C4-2B (cell line): ENCODE data around the gene SLC25A1.

ENCODE experiments used
- H3K27ac ChIP-seq: fragments of 450-650 bp; 2 replicates; pipeline ENCODE4 v1.5.1; 2017
- ZFX ChIP-seq: fragments of 450-650 bp; IDR thresholded peaks from 2 replicates; pipeline ENCODE4 v1.6.1; 2017
- TF ChIP-seq, protein P1 (sequence below): fragments of 450-650 bp; conservative IDR thresholded peaks from 2 replicates; pipeline ENCODE4 v1.5.1; 2017; ENCODE audit warnings: mild to moderate bottlenecking

SLC25A1 gene

DNA sequence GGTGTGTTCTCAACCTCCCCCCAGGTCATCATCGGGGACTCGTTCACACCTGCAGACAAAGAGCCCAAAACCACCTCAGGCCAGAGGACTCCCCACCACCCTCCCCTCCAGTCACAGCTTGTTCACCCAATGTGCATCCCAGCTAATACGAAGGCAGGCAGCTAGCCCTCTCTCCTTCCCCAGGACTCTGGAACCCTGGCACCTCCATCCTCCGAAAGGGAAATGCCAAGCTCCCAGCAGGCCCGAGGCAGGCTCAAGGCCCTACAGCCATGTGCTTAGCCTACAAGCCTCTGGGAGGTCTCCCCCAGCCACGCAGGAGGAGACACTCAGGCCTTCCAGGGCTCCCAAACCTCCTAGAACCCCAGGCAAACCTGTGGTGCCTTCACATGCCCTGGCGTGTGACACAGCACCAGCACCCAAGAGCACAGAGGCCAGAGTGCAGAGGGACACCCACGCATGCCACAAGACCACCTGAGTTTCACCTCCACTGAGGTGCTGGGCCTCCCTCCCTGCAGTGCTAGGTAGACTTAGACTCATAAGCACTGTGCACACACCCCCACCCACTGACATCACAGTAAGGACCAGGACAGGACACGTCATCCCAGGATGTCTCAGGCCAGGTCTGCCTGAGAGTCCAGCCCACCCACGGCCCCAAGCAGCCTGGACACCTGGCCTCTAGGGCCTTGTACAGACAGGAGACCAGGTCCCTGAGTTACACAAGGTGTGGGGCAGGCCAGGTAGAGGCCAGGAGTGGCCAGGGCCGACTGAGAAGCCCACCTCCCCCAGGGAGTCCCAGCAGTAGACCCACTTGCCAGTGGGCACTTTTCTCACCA is 40.9 kb downstream of the SLC25A1 start:
- no peak for TF ChIP-seq ZFX
- TF ChIP-seq, protein P1, sequence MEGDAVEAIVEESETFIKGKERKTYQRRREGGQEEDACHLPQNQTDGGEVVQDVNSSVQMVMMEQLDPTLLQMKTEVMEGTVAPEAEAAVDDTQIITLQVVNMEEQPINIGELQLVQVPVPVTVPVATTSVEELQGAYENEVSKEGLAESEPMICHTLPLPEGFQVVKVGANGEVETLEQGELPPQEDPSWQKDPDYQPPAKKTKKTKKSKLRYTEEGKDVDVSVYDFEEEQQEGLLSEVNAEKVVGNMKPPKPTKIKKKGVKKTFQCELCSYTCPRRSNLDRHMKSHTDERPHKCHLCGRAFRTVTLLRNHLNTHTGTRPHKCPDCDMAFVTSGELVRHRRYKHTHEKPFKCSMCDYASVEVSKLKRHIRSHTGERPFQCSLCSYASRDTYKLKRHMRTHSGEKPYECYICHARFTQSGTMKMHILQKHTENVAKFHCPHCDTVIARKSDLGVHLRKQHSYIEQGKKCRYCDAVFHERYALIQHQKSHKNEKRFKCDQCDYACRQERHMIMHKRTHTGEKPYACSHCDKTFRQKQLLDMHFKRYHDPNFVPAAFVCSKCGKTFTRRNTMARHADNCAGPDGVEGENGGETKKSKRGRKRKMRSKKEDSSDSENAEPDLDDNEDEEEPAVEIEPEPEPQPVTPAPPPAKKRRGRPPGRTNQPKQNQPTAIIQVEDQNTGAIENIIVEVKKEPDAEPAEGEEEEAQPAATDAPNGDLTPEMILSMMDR, result no peak
- H3K27ac ChIP-seq, result no peak overlapping the region

DNA sequence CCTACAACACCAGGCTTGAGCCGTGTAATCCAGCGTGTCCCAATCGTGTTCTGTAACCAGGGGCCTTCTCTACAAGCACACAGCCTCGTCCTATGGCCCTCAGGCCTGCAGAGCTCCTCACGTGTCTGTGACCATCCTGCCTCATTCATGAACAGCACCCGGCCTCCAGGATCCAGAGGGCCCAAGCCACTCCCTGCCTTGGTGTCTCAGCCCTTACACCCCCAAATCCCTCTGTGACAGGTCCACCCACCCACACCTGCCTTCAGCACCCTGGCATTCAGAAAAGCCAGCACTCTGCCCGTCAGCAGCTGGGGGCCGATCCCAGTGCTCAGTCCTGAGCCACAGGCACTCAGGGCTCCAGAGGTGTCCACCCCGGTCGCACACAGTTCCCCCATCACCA is 41.6 kb downstream of the SLC25A1 start:
- no peak for TF ChIP-seq ZFX

DNA sequence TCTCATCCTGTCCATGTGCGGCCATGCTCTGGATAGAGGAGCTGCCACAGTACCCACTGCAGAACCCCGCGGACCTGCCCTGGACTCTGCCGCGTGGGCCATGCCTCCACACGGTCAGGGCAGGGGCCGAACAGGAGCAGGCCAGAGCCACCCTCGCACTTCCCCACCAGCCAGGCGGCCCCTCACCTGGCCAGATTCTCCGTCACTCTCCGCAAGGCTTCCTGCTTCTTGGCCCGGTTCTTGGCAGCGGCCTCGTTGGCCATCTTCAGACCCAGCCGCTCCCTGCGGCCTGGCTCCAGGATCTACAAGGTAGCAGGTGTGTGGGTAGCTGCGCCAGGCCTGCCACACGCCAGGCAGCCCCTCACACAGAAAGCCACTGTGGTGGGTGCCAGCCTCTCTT is 43.7 kb downstream of the SLC25A1 start:
- H3K27ac ChIP-seq, result no peak overlapping the region
- TF ChIP-seq, protein P1, result no peak
- TF ChIP-seq ZFX, result no peak

More for the DNA sequence above, 41.6 kb downstream of the SLC25A1 start:
- H3K27ac ChIP-seq, result no peak overlapping the region

DNA sequence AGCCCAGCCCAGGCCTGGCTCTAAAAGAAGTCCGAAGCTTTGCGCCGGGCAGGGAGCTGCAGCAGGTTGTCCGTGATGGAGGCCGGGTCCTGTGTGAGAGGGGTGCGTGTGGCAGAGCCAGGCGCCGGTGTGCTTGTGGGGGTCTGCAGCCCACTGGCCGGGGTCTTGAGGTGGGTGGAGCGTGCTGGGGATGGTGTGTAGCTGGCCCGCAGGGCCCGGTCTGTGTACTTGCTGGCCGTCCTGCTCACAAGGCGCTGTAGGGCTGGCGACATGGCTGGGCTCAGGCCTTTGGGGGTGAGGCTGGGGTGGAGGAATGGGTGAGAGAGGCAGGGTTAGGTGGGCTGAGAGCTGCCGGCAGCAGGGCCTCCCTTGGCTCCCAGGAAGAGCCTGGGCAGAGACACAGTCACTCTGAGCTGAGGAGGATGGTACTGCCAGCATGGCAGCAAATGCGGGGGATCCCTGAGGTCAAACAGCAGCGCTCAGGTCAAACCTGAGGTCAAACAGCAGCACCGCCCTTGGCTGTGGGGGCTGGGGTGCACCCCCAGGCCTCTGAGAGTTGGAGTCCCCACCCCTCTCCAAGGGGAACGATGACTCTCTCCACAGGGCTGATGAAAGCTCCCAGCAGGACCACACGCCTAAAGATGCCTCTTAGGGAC is 44.2 kb downstream of the SLC25A1 start:
- H3K27ac ChIP-seq, result no peak overlapping the region
- no peak for TF ChIP-seq ZFX
- TF ChIP-seq, protein P1, result no peak

DNA sequence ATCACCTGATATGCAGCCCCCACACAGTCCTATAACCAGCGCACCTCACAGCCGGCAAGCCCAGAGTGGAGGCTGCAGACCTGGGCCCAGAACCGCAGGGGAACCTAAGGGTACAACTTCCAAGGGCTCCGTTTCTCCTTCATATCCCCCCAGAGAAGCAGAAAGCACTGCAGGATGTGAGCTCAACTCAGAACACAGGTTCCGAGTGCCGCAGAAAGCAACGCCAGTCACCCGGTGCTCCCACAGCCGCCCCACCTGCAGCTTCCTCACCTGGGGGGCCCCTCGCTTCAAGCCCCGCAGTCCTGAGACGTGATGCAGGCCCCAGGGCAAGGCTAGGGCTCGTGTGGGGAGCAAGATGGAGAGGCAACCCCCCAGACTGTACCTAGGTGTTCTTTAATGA is 45.0 kb downstream of the SLC25A1 start:
- TF ChIP-seq, protein P1, result no peak
- TF ChIP-seq ZFX, result no peak
- H3K27ac ChIP-seq, result no peak overlapping the region

DNA sequence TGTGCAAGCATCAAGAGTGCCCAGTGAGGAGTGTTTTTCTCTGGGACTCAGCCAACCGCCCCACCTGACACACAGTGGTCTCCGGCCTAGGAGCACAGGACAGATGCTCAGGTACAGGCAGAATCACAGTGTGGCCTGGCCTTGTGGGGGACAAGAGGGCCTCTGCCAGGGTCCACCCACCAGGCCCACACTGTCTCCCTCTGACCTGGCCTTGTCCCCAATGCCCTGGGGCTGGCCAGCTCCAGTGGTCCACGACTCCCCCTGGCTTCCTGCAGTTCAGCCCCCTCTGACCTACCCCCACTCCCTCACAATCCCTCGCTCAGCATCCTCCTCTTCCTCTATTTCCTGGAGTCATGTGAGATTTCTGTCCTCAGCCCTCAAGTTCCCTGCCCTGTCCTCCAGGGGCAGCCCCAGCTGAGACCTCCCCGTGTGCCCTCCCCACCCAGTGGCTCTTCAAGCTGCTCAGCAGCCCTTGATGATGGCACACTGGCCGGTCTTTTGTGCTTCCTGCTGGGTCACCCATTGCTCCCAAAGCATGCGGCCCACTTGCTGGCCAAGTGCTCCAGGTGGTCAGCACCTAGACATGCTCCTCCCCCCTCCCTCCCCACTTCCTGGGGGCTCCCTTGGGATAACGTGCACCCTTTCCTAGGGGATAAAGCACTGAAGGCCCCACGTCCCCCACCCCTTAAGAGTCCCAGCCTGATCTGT is 45.7 kb downstream of the SLC25A1 start:
- no peak overlapping the region for H3K27ac ChIP-seq
- no peak for TF ChIP-seq ZFX
- TF ChIP-seq, protein P1, result no peak

DNA sequence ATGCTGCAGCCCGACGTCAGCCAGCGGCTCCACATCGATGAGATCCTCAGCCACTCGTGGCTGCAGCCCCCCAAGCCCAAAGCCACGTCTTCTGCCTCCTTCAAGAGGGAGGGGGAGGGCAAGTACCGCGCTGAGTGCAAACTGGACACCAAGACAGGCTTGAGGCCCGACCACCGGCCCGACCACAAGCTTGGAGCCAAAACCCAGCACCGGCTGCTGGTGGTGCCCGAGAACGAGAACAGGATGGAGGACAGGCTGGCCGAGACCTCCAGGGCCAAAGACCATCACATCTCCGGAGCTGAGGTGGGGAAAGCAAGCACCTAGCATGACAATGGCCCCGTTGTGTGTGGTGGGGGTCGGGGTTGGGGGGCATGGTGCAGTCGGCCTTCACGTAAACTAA is 46.4 kb downstream of the SLC25A1 start:
- TF ChIP-seq, protein P1, result no peak
- no peak for TF ChIP-seq ZFX
- H3K27ac ChIP-seq, result no peak overlapping the region
